Brain microvascular endothelial cell (primary cell): ENCODE data around the gene NUDT14.

Source experiments
- DNase-seq: peaks from one replicate; pipeline ENCODE4 v3.0.0-alpha.2; 2020
- H3K27ac ChIP-seq: fragments of 250-450 bp; sonication (Bioruptor Pico); 2 replicates; pipeline ENCODE4 v1.5.1; 2020; ENCODE audit warnings: mild to moderate bottlenecking, moderate library complexity
- H3K27me3 ChIP-seq: fragments of 250-450 bp; sonication (Bioruptor Pico); replicated peaks from 2 replicates; pipeline ENCODE4 v1.5.1; 2020; ENCODE audit warnings: mild to moderate bottlenecking
- H3K36me3 ChIP-seq: fragments of 250-450 bp; sonication (Bioruptor Pico); replicated peaks from 2 replicates; pipeline ENCODE4 v1.5.1; 2020; ENCODE audit warnings: mild to moderate bottlenecking
- H3K4me3 ChIP-seq: 2 replicates; pipeline ENCODE4 v1.5.1; 2011; ENCODE audit warnings: low read depth, mild to moderate bottlenecking, control low read depth, low read length, moderate library complexity
- CTCF ChIP-seq: IDR thresholded peaks from 2 replicates; pipeline ENCODE4 v1.5.1; 2011; ENCODE audit warnings: low read depth, mild to moderate bottlenecking, moderate library complexity, low read length, control low read depth, inconsistent platforms; ENCODE audit errors: missing control alignments
- in situ Hi-C: cut with HindIII; loops from 2 replicates; pipeline ENCODE4 v1.10.0; 2017; ENCODE audit warnings: low sequenced_read_pairs, low pct_ligation_motif_present

The NUDT14 gene

GRCh38 chr14:105156414-105157375 is 24.4 kb downstream of the NUDT14 start:
- no peak overlapping the region for H3K4me3 ChIP-seq
- no peaks in the 10 kb centered on the region for H3K36me3 ChIP-seq
- H3K27ac ChIP-seq: no peak overlapping the region
- DNase-seq: no peak
- H3K27me3 ChIP-seq: peaks cover 2% of the 10 kb centered on the region
- no peak for TF ChIP-seq CTCF
- in situ Hi-C loops: no loop called here

GRCh38 chr14:105155681-105156413 is 25.3 kb downstream of the NUDT14 start:
- H3K4me3 ChIP-seq: no peak overlapping the region
- in situ Hi-C loops: no loop called here
- H3K27me3 ChIP-seq: peaks cover 2% of the 10 kb centered on the region
- TF ChIP-seq CTCF: no peak
- DNase-seq: no peak
- no peaks in the 10 kb centered on the region for H3K36me3 ChIP-seq
- H3K27ac ChIP-seq: no peak overlapping the region

DNA sequence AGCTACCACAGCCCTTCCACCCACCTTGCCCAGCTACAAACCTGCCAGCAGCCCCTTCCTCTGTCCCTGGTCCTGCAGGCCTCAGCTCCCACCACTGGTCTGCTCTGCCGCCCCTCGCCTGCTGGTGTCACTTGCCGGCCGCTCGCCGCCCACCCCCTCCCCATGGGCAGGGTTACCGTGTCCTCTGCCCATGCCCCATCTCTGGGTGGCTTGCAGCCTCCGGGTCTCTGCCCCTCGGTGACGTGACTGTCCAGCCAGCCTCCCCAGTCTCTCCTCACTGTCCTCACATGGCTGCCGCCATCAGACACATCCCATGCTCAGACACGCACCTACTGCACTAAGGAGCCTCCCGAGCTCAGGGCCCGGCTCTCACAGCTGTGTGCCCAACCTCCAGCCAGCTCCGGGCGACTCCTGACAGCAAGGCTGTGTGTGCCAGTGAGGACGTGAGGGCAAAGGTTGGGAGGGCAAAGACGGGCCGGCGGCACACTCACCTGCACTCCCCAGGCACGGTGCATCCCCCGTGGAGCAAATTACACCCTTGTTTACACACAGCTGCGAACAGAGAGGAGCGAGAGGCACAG is 26.0 kb downstream of the NUDT14 start:
- Histone ChIP-seq H3K27ac (no peak overlapping the region), H3K36me3 (no peaks in the 10 kb centered on the region), H3K27me3 (peaks cover 2% of the 10 kb centered on the region), H3K4me3 (no peak overlapping the region)
- no peak for TF ChIP-seq CTCF
- in situ Hi-C loops: no loop called here
- no peak for DNase-seq

DNA sequence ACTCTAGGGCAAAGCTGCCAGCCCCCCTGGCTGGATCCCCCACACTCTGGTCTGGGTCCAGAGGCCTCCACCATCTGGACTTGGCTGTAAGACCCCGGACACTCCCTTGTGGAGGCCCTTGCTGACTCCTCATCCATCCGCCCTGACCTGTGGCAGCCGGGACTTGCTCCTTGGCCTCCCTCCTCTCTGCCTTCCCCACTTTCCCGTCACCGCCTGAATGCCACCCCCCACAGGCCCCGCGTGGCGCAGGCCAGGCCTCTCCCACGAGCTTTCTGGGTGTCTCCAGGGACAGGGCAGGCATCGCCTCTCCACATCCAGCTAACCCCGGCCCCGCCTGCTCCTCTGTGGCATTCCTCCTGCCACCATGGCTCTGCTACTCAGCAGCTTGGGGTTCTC is 26.6 kb downstream of the NUDT14 start:
- H3K27ac ChIP-seq: no peak overlapping the region
- DNase-seq: no peak
- no peak for TF ChIP-seq CTCF
- peaks cover 2% of the 10 kb centered on the region for H3K27me3 ChIP-seq
- in situ Hi-C loops: no loop called here
- H3K4me3 ChIP-seq: no peak overlapping the region
- no peaks in the 10 kb centered on the region for H3K36me3 ChIP-seq

DNA sequence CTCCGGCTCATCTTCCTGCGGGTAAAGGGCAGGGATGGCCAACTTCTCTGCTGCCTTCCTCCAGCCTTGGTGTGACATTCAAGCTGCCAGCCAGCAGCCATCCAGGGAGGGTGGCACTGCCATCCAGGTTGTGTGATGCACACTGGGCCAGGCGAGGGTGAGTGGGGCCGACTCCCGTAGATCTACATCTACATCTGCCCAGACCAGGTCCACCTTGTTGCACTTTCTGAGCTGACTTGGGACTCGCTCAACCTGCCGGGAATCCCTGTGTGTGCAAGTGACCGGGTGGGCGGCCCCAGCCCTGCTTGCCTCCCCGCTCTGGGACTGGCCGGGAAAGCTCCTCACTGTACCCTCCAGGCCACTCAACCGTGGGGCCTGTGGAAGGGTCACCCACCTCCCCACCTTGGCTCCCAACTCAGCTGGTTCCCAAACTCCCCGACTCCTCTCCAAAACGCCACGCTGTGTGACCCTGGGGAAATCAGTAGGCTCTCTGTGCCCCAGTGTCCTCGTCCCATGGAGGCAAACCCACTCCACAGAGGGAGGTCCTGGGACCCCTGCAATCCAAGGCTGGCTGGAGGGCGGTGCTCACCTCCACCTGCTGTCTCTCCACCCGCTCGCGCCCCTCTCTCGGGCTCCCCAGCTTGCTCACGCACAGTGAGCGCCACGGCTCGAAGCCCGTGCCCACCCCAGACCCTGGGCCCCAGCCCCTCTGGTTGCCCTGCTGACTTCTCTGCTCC is 27.2 kb downstream of the NUDT14 start:
- TF ChIP-seq CTCF: no peak
- in situ Hi-C loops: no loop called here
- H3K27me3 ChIP-seq: peaks cover 2% of the 10 kb centered on the region
- no peak for DNase-seq
- no peaks in the 10 kb centered on the region for H3K36me3 ChIP-seq
- H3K4me3 ChIP-seq: no peak overlapping the region
- H3K27ac ChIP-seq: no peak overlapping the region
